Skeletal muscle tissue (tissue), 4 donors: Measurements from ENCODE around the gene AHDC1. TPM values are rescaled to one million over a fixed set of nuclear protein-coding genes. Genes with fewer than 3 reads are reported as not detected.
A peak's percentile ranks its signal among the peaks of the same experiment; 100 is the strongest.

Source experiments
- H3K27ac ChIP-seq: one replicate; pipeline ENCODE4 v1.7.0; 2013; ENCODE audit warnings: mild to moderate bottlenecking, low read depth, low read length, inconsistent platforms
- H3K27me3 ChIP-seq, 3 donors: one replicate each; pipeline ENCODE4 v1.7.0; 2013; ENCODE audit warnings: low read length in 3 of 3; ENCODE audit not compliant: control insufficient read depth in 3 of 3, insufficient read depth in 3 of 3
- H3K36me3 ChIP-seq, 3 donors: one replicate each; pipeline ENCODE4 v1.7.0; 2013; ENCODE audit warnings: low read length in 3 of 3; ENCODE audit not compliant: control insufficient read depth in 3 of 3, insufficient read depth in 3 of 3
- H3K4me1 ChIP-seq, 3 donors: one replicate each; pipeline ENCODE4 v1.7.0; 2013; ENCODE audit warnings: low read length in 3 of 3, mild to moderate bottlenecking in 3 of 3; ENCODE audit not compliant: control insufficient read depth in 3 of 3, insufficient read depth in 3 of 3
- H3K4me3 ChIP-seq, 3 donors: one replicate each; pipeline ENCODE4 v1.7.0; 2013; ENCODE audit warnings: low read length in 3 of 3
- H3K9ac ChIP-seq, 3 donors: one replicate each; pipeline ENCODE4 v1.7.0; 2013; ENCODE audit warnings: low read length in 3 of 3, mild to moderate bottlenecking in 3 of 3, moderate library complexity in 2 of 3, low read depth in 1 of 3
- H3K9me3 ChIP-seq, 3 donors: one replicate each; pipeline ENCODE4 v1.7.0; 2013; ENCODE audit warnings: low read length in 3 of 3; ENCODE audit not compliant: control insufficient read depth in 3 of 3
- total RNA-seq: library from RNA; depleted of rRNA; stranded (reverse); fragments of >200 nt; gene quantifications from one replicate; pipeline ENCODE4 v1.2.3, GENCODE V29; 2014
- donor health status: Osteomylitis.

The AHDC1 gene
- total RNA-seq: 19.8 TPM

- no peaks in the 10 kb centered on the region for H3K27me3 ChIP-seq
- no peaks in the 10 kb centered on the region for H3K9me3 ChIP-seq
- peaks cover 0 to 3% (median 0%) of the 10 kb centered on the region in 3 donors for H3K36me3 ChIP-seq
- peaks cover 44 to 49% (median 48%) of the 10 kb centered on the region in 3 donors for H3K4me1 ChIP-seq
- H3K27ac ChIP-seq: peak within 1 kb of the TSS; percentile 86
- H3K9ac ChIP-seq: peak within 1 kb of the TSS; percentile 84 to 93 (median 90)
- H3K4me3 ChIP-seq: peak within 1 kb of the TSS; percentile 88 to 93 (median 92)
Measured at GRCh38 chr1:27603681-27604578, at the start of gene AHDC1. Gene AHDC1 (minus strand): TSS chr1:27604144. CDS start chr1:27552115, 52,029 bp downstream.

GRCh38 chr1:27652111-27652864 lies 48.3 kb upstream of the AHDC1 start:
- Histone ChIP-seq H3K36me3 (no peaks in the 10 kb centered on the region), H3K27me3 (no peaks in the 10 kb centered on the region), H3K27ac (no peak overlapping the region), H3K4me1 (peaks cover 33 to 37% (median 34%) of the 10 kb centered on the region in 3 donors), H3K4me3 (no peak overlapping the region), H3K9me3 (no peaks in the 10 kb centered on the region), H3K9ac (no peak overlapping the region)

GRCh38 chr1:27650539-27651175 lies 46.7 kb upstream of the AHDC1 start:
- Histone ChIP-seq H3K4me1 (peaks cover 27 to 38% (median 32%) of the 10 kb centered on the region in 3 donors), H3K9me3 (no peaks in the 10 kb centered on the region), H3K9ac (no peak overlapping the region), H3K36me3 (no peaks in the 10 kb centered on the region), H3K4me3 (peak overlapping the region in 1 of 3 donors; percentile 22), H3K27me3 (no peaks in the 10 kb centered on the region), H3K27ac (peak overlapping the region; percentile 60)

GRCh38 chr1:27650171-27650538 lies 46.2 kb upstream of the AHDC1 start:
- Histone ChIP-seq H3K4me1 (peaks cover 22 to 33% (median 27%) of the 10 kb centered on the region in 3 donors), H3K4me3 (no peak overlapping the region)

GRCh38 chr1:27649306-27649635 lies 45.3 kb upstream of the AHDC1 start:
- Histone ChIP-seq H3K4me3 (no peak overlapping the region), H3K27ac (no peak overlapping the region), H3K4me1 (peaks cover 21 to 31% (median 26%) of the 10 kb centered on the region in 3 donors), H3K9me3 (no peaks in the 10 kb centered on the region), H3K9ac (peak overlapping the region in 1 of 3 donors; percentile 45), H3K36me3 (no peaks in the 10 kb centered on the region), H3K27me3 (no peaks in the 10 kb centered on the region)

More at GRCh38 chr1:27650171-27650538, 46.2 kb upstream of the AHDC1 start:
- Histone ChIP-seq H3K36me3 (no peaks in the 10 kb centered on the region), H3K27ac (peak overlapping the region; percentile 60), H3K9me3 (no peaks in the 10 kb centered on the region), H3K9ac (no peak overlapping the region), H3K27me3 (no peaks in the 10 kb centered on the region)

GRCh38 chr1:27648602-27649305 lies 44.8 kb upstream of the AHDC1 start:
- H3K9me3 ChIP-seq: no peaks in the 10 kb centered on the region
- H3K27me3 ChIP-seq: no peaks in the 10 kb centered on the region
- peaks cover 21 to 33% (median 26%) of the 10 kb centered on the region in 3 donors for H3K4me1 ChIP-seq
- H3K36me3 ChIP-seq: no peaks in the 10 kb centered on the region
- H3K9ac ChIP-seq: peak overlapping the region in 1 of 3 donors; percentile 45
- no peak overlapping the region for H3K4me3 ChIP-seq
- H3K27ac ChIP-seq: no peak overlapping the region

- H3K9ac ChIP-seq: no peak overlapping the region
- H3K4me1 ChIP-seq: peaks cover 21 to 36% (median 30%) of the 10 kb centered on the region in 3 donors
- no peaks in the 10 kb centered on the region for H3K36me3 ChIP-seq
- no peak overlapping the region for H3K27ac ChIP-seq
- H3K27me3 ChIP-seq: no peaks in the 10 kb centered on the region
- no peak overlapping the region for H3K4me3 ChIP-seq
- no peaks in the 10 kb centered on the region for H3K9me3 ChIP-seq
Measured at GRCh38 chr1:27647328-27647727, 43.4 kb upstream of the AHDC1 start.

- Histone ChIP-seq H3K27me3 (no peaks in the 10 kb centered on the region), H3K4me3 (no peak overlapping the region), H3K27ac (no peak overlapping the region), H3K9ac (peak overlapping the region in 2 of 3 donors; percentile 2 to 40), H3K36me3 (no peaks in the 10 kb centered on the region), H3K9me3 (no peaks in the 10 kb centered on the region), H3K4me1 (peaks cover 21 to 36% (median 30%) of the 10 kb centered on the region in 3 donors)
Measured at GRCh38 chr1:27646676-27647075, 42.7 kb upstream of the AHDC1 start.

GRCh38 chr1:27645071-27645415 lies 41.1 kb upstream of the AHDC1 start:
- no peaks in the 10 kb centered on the region for H3K36me3 ChIP-seq
- H3K9ac ChIP-seq: peak overlapping the region in 1 of 3 donors; percentile 25
- no peaks in the 10 kb centered on the region for H3K27me3 ChIP-seq
- H3K9me3 ChIP-seq: no peaks in the 10 kb centered on the region
- no peak overlapping the region for H3K27ac ChIP-seq
- peaks cover 12 to 27% (median 21%) of the 10 kb centered on the region in 3 donors for H3K4me1 ChIP-seq
- H3K4me3 ChIP-seq: no peak overlapping the region
